Neural progenitor cell (in vitro differentiated cells): ENCODE results near the gene AMBRA1. TPM values are rescaled to one million over a fixed set of nuclear protein-coding genes. Genes with fewer than 3 reads are reported as not detected.
A peak's percentile ranks its signal among the peaks of the same experiment; 100 is the strongest.

ENCODE experiments used
- DNase-seq: peaks from one replicate; pipeline ENCODE4 v3.0.0-alpha.2; 2016; ENCODE audit warnings: low spot score
- H2AFZ ChIP-seq: fragments of 200-600 bp; sonication (generic); replicated peaks from 2 replicates; pipeline ENCODE4 v1.6.1; 2016; ENCODE audit warnings: antibody characterized with exemption
- H3F3A ChIP-seq: fragments of 200-600 bp; sonication (generic); 2 replicates; pipeline ENCODE4 v1.6.1; 2016; ENCODE audit warnings: antibody characterized with exemption, low read depth
- H3K27ac ChIP-seq: fragments of 200-600 bp; sonication (generic); 2 replicates; pipeline ENCODE4 v1.5.1; 2016; ENCODE audit warnings: mild to moderate bottlenecking
- H3K27me3 ChIP-seq: fragments of 200-600 bp; sonication (generic); 2 replicates; pipeline ENCODE4 v1.6.1; 2016; ENCODE audit warnings: mild to moderate bottlenecking, moderate library complexity
- H3K36me3 ChIP-seq: fragments of 200-600 bp; sonication (generic); 2 replicates; pipeline ENCODE4 v1.5.1; 2016
- H3K4me1 ChIP-seq: fragments of 200-600 bp; sonication (generic); 2 replicates; pipeline ENCODE4 v1.6.1; 2016; ENCODE audit warnings: mixed run types
- H3K4me2 ChIP-seq: fragments of 200-600 bp; sonication (generic); 2 replicates; pipeline ENCODE4 v1.6.1; 2016
- H3K4me3 ChIP-seq: fragments of 200-600 bp; sonication (generic); 2 replicates; pipeline ENCODE4 v1.5.1; 2016
- H3K79me2 ChIP-seq: fragments of 200-600 bp; sonication (generic); 2 replicates; pipeline ENCODE4 v1.6.1; 2016; ENCODE audit warnings: low read depth
- H3K9ac ChIP-seq: fragments of 200-600 bp; sonication (generic); 2 replicates; pipeline ENCODE4 v1.6.1; 2016
- H3K9me3 ChIP-seq: fragments of 200-600 bp; sonication (generic); 2 replicates; pipeline ENCODE4 v1.5.1; 2016; ENCODE audit warnings: low read depth
- H4K20me1 ChIP-seq: fragments of 200-600 bp; sonication (generic); 2 replicates; pipeline ENCODE4 v1.6.1; 2016; ENCODE audit warnings: low read depth
- H3K27ac Mint-ChIP-seq: 3 replicates; pipeline ENCODE4 v1.8.0; 2021; ENCODE audit warnings: mixed read lengths
- H3K27me3 Mint-ChIP-seq: 2 replicates; pipeline ENCODE4 v1.8.0; 2022; ENCODE audit warnings: low read depth, mild to moderate bottlenecking, inconsistent platforms, moderate library complexity, mixed read lengths; ENCODE audit not compliant: insufficient read depth
- H3K36me3 Mint-ChIP-seq: 3 replicates; pipeline ENCODE4 v1.8.0; 2021; ENCODE audit warnings: mixed read lengths
- H3K4me1 Mint-ChIP-seq: 3 replicates; pipeline ENCODE4 v1.8.0; 2021; ENCODE audit warnings: mixed read lengths
- H3K4me3 Mint-ChIP-seq: 3 replicates; pipeline ENCODE4 v1.8.0; 2021; ENCODE audit warnings: mild to moderate bottlenecking, moderate library complexity, mixed read lengths
- H3K9me3 Mint-ChIP-seq: 3 replicates; pipeline ENCODE4 v1.8.0; 2020; ENCODE audit warnings: mixed read lengths
- CTCF ChIP-seq: fragments of 200-600 bp; sonication (generic); IDR thresholded peaks from 2 replicates; pipeline ENCODE4 v1.5.1; 2017; ENCODE audit warnings: antibody characterized with exemption, mild to moderate bottlenecking
- EZH2 ChIP-seq: fragments of 200-600 bp; sonication (generic); IDR thresholded peaks from 2 replicates; pipeline ENCODE4 v1.6.1; 2017; ENCODE audit warnings: antibody characterized with exemption, mild to moderate bottlenecking, moderate library complexity
- EZH2phosphoT487 ChIP-seq: fragments of 200-600 bp; sonication (generic); IDR thresholded peaks from 2 replicates; pipeline ENCODE4 v1.6.1; 2017; ENCODE audit warnings: antibody characterized with exemption
- total RNA-seq: library from RNA; depleted of rRNA; stranded (reverse); fragments of >200 nt; gene quantifications from 2 replicates; pipeline ENCODE4 v1.2.3, GENCODE V29; 2015; ENCODE audit warnings: low replicate concordance

AMBRA1 gene
- total RNA-seq, 1 donor from 2014 or later, result 20.7 TPM

DNA sequence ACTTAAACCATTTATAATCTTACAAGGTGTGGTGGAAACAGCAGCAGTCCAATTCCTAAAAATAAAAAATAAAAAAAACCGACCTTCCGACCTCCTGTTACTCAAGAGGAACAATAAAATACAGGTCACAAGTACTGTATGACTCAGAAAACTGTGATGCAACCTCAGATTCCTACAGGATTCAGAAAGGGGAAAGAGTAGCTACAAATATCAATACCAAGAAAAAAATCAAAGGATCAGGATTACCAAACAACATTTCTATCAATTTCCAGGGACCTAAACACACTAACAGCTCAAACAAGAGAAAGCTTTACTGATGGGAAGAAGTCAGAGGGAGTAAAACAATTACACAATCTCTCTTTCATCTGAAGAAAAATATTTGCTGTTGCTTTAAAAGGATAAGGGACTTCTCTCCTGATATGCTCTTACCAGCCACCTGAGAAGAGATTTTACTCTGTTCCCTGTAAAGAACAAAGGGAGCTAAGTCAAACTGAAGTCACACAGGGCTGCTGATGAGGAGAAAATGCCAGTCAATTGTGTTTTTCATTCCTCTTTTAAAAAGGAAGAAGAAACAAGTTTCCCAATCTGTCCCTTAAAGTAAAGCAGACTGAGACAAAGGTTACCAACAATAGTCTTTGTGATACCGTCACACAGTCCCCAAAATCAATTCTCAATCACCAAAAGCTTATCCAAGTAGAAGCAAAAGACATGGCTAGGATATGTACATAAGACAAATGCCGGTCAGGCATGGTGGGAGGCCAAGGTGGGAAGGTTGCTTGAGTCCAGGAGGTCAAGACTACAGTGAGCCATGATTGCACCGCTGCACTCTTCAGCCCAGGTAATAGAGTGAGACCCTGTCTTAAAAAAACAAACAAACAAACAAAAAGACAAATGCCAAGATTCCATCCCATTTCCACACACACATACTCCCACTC, 39.3 kb downstream of the AMBRA1 start:
- peak overlapping the region; percentile 1 for H3K4me3 ChIP-seq
- H2AFZ ChIP-seq, result no peak overlapping the region
- Mint-ChIP-seq H3K9me3 (peaks cover 7% of the 10 kb centered on the region), H3K27me3 (peaks cover 2% of the 10 kb centered on the region), H3K4me3 (no peak overlapping the region), H3K27ac (peak overlapping the region; percentile 11), H3K4me1 (peaks cover 3% of the 10 kb centered on the region), H3K36me3 (peaks cover 11% of the 10 kb centered on the region)
- no peaks in the 10 kb centered on the region for H3K9me3 ChIP-seq
- H3F3A ChIP-seq, result peaks cover 23% of the 10 kb centered on the region
- H4K20me1 ChIP-seq, result peaks cover 28% of the 10 kb centered on the region
- no peak for TF ChIP-seq EZH2
- TF ChIP-seq CTCF, result no peak
- H3K4me1 ChIP-seq, result peaks cover 23% of the 10 kb centered on the region
- no peaks in the 10 kb centered on the region for H3K27me3 ChIP-seq
- H3K27ac ChIP-seq, result peak overlapping the region; percentile 60
- peak; percentile 51 for DNase-seq
- H3K36me3 ChIP-seq, result no peaks in the 10 kb centered on the region
- no peak overlapping the region for H3K9ac ChIP-seq
- peak overlapping the region; percentile 43 for H3K4me2 ChIP-seq
- H3K79me2 ChIP-seq, result peaks cover 99% of the 10 kb centered on the region

DNA sequence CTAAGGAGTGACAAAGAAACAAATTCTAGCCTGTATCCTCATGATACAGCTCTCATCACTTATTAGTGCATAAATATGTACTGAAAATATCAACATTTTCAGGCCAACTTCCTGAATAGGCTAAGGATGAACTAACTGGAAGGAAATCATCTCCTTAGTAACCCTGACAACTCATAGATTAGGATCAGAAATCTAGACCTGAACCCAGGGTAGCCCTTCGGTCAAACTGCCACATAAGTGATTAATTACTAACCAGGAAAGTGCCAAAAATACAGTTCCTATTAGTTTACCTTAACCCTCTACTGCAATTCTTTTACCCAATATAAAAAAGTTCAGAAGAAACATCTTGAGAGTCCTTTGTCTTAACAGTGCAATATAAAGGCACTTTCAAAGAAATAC, 40.0 kb downstream of the AMBRA1 start:
- Histone ChIP-seq H3K4me2 (no peak overlapping the region), H3K36me3 (no peaks in the 10 kb centered on the region), H4K20me1 (peaks cover 28% of the 10 kb centered on the region)

GRCh38 chr11:46551261-46551660, 42.6 kb downstream of the AMBRA1 start:
- peaks cover 2% of the 10 kb centered on the region for H3K27me3 Mint-ChIP-seq
- no peak overlapping the region for H3K4me3 Mint-ChIP-seq
- no peaks in the 10 kb centered on the region for H3K27me3 ChIP-seq
- no peak overlapping the region for H2AFZ ChIP-seq
- H3K4me2 ChIP-seq, result no peak overlapping the region
- H3K27ac Mint-ChIP-seq, result no peak overlapping the region
- H3F3A ChIP-seq, result peaks cover 23% of the 10 kb centered on the region
- peaks cover 16% of the 10 kb centered on the region for H3K36me3 Mint-ChIP-seq
- H3K9me3 ChIP-seq, result no peaks in the 10 kb centered on the region
- H3K36me3 ChIP-seq, result no peaks in the 10 kb centered on the region
- TF ChIP-seq CTCF (no peak), EZH2phosphoT487 (no peak), EZH2 (no peak)
- peaks cover 23% of the 10 kb centered on the region for H3K4me1 ChIP-seq
- H3K9ac ChIP-seq, result no peak overlapping the region
- H3K9me3 Mint-ChIP-seq, result peaks cover 7% of the 10 kb centered on the region
- H3K4me1 Mint-ChIP-seq, result peaks cover 3% of the 10 kb centered on the region
- no peak overlapping the region for H3K4me3 ChIP-seq
- no peak for DNase-seq
- peaks cover 81% of the 10 kb centered on the region for H3K79me2 ChIP-seq
- no peak overlapping the region for H3K27ac ChIP-seq
- peaks cover 35% of the 10 kb centered on the region for H4K20me1 ChIP-seq

More for the DNA sequence above, 40.0 kb downstream of the AMBRA1 start:
- Histone ChIP-seq H3K27ac (peak overlapping the region; percentile 60), H3K9me3 (no peaks in the 10 kb centered on the region), H3K4me3 (no peak overlapping the region), H3K79me2 (peaks cover 99% of the 10 kb centered on the region), H3K4me1 (peaks cover 23% of the 10 kb centered on the region), H3F3A (peaks cover 23% of the 10 kb centered on the region), H3K9ac (no peak overlapping the region), H2AFZ (no peak overlapping the region), H3K27me3 (no peaks in the 10 kb centered on the region)
- TF ChIP-seq EZH2phosphoT487 (no peak), CTCF (no peak), EZH2 (no peak)
- peaks cover 7% of the 10 kb centered on the region for H3K9me3 Mint-ChIP-seq
- peaks cover 2% of the 10 kb centered on the region for H3K27me3 Mint-ChIP-seq
- H3K4me1 Mint-ChIP-seq, result peaks cover 3% of the 10 kb centered on the region
- H3K36me3 Mint-ChIP-seq, result peaks cover 11% of the 10 kb centered on the region
- H3K4me3 Mint-ChIP-seq, result no peak overlapping the region
- H3K27ac Mint-ChIP-seq, result no peak overlapping the region
- no peak for DNase-seq
